ENCODE results near the gene NF1. TPM values are rescaled to one million over a fixed set of nuclear protein-coding genes. Genes with fewer than 3 reads are reported as not detected.

NF1 gene
- polyA plus RNA-seq, 1 of the 3 experiments (the other 2 are of a cell fraction) = 19.6 TPM

GRCh38 chr17:31417051-31417792 is 322.4 kb downstream of the NF1 start:
- Histone ChIP-seq H2AFZ (ENCODE audit: low read depth) (no peak overlapping the region), H3K9ac (no peak overlapping the region), H3K4me2 (no peak overlapping the region), H3K4me1 (ENCODE audit: control insufficient read depth in 1 of 2, insufficient read depth in 2 of 2, low read depth in 1 of 2, low read length in 1 of 2) (peaks cover 0 to 32% of the 10 kb centered on the region in 2 experiments; a peak in 1 of 4 replicates), H3K36me3 (replicated peaks in 1 of 2; ENCODE audit: control insufficient read depth in 1 of 2, insufficient read depth in 2 of 2, low read length in 1 of 2) (no peaks in the 10 kb centered on the region), H3K4me3 (ENCODE audit: low read depth in 2 of 2, low read length in 1 of 2) (no peak overlapping the region), H3K27me3 (ENCODE audit: insufficient read depth) (no peaks in the 10 kb centered on the region), H4K20me1 (ENCODE audit: insufficient read depth) (no peaks in the 10 kb centered on the region), H3K27ac (ENCODE audit: low read depth in 2 of 2, low read length in 1 of 2) (no peak overlapping the region; a peak in 1 of 4 replicates), H3K79me2 (ENCODE audit: insufficient read depth) (no peaks in the 10 kb centered on the region), H3F3A (replicated peaks; ENCODE audit: insufficient read depth) (no peaks in the 10 kb centered on the region), H3K9me3 (no peaks in the 10 kb centered on the region), H3K9me2 (no peaks in the 10 kb centered on the region)
- TF ChIP-seq RXRA (IDR thresholded peaks at IDR 0.05; ENCODE audit: borderline replicate concordance, low read depth) (no peak), JUND (IDR thresholded peaks at IDR 0.05) (no peak), EZH2phosphoT487 (IDR thresholded peaks at IDR 0.05; ENCODE audit: borderline replicate concordance, low read depth) (no peak), FOXJ3 (CRISPR knock-in tag; IDR thresholded peaks at IDR 0.05) (no peak), CHD2 (IDR thresholded peaks at IDR 0.05; ENCODE audit: low read length, partially characterized antibody) (no peak), PBX3 (IDR thresholded peaks at IDR 0.05) (no peak), USF2 (IDR thresholded peaks at IDR 0.05; ENCODE audit: borderline replicate concordance, low read depth, low read length) (no peak), RAD21 (IDR thresholded peaks at IDR 0.05; ENCODE audit: low read length) (no peak), MAX (IDR thresholded peaks at IDR 0.05; ENCODE audit: low read depth) (no peak), GABPA (IDR thresholded peaks at IDR 0.05; ENCODE audit: low read depth) (no peak), YY1 (IDR thresholded peaks at IDR 0.05; ENCODE audit: low read depth) (no peak), NRF1 (IDR thresholded peaks at IDR 0.05; ENCODE audit: low read depth, low read length) (no peak), EP300 (IDR thresholded peaks at IDR 0.05; ENCODE audit: borderline replicate concordance in 1 of 2, low read depth in 1 of 2, low read length in 1 of 2) (no peak), MXI1 (IDR thresholded peaks at IDR 0.05; ENCODE audit: low read depth, low read length) (no peak), MEF2A (IDR thresholded peaks at IDR 0.05; ENCODE audit: borderline replicate concordance, low read depth) (no peak), USF1 (IDR thresholded peaks at IDR 0.05; ENCODE audit: borderline replicate concordance, low read depth) (no peak)
- WGBS (ENCODE audit: low lambda C conversion rate) = 80% methylated on average over 9 of the region's 10 CpGs
- ChIA-PET CTCF (interaction anchor here (0.7 to 6.2 kb wide), 3 partner anchors 8 to 109 kb away, joined by 3 to 29 read pairs (median 12); no protein-coding TSS in a partner anchor), POLR2A (no interaction called here)
- no peak for DNase-seq
